SK-N-SH (cell line): ENCODE data around the gene PTPN22. TPM values are rescaled to one million over a fixed set of nuclear protein-coding genes. Genes with fewer than 3 reads are reported as not detected.

Experiments
- CTCF ChIA-PET: fragments of 300-600, 350-600 bp; formaldehyde crosslinking; extraction: SDS; loops from one replicate; lab custom pipeline; 2021; lab: Yijun Ruan, JAX
- POLR2A ChIA-PET: fragments of 350-600 bp; sonication (Branson Sonifier 250); formaldehyde crosslinking; extraction: SDS; loops from one replicate; lab custom pipeline; 2020; ENCODE audit warnings: antibody characterized with exemption, inconsistent platforms; lab: Yijun Ruan, JAX
- DNase-seq: peaks from one replicate; pipeline ENCODE4 v3.0.0; 2012
- H2AFZ ChIP-seq: fragments of 200-600 bp; sonication (generic); 2 replicates; pipeline ENCODE4 v1.8.1; 2016; ENCODE audit warnings: antibody characterized with exemption, mild to moderate bottlenecking, low read depth
- H3F3A ChIP-seq: fragments of 200-600 bp; sonication (generic); replicated peaks from 2 replicates; pipeline ENCODE3; 2016; ENCODE audit warnings: antibody characterized with exemption, mild to moderate bottlenecking; ENCODE audit not compliant: insufficient read depth
- H3K27ac ChIP-seq, 2 experiments: fragments of 200-500 bp in 1 of 2; fragments of 200-600 bp in 1 of 2; sonication (Bioruptor generic) in 1 of 2; sonication (generic), shearing (Covaris generic) in 1 of 2; 2 replicates each; pipeline versions ENCODE4 v1.5.1 to v1.6.1; 2014 to 2016; ENCODE audit warnings: low read depth in 2 of 2, inconsistent platforms in 1 of 2, low read length in 1 of 2, mild to moderate bottlenecking in 1 of 2, mixed read lengths in 1 of 2
- H3K27me3 ChIP-seq: fragments of 200-600 bp; sonication (generic), shearing (Covaris generic); 2 replicates; pipeline ENCODE4 v1.6.1; 2016; ENCODE audit warnings: mixed run types; ENCODE audit not compliant: insufficient read depth
- H3K36me3 ChIP-seq, 2 experiments: fragments of 200-500 bp in 1 of 2; fragments of 200-600 bp in 1 of 2; sonication (Bioruptor generic) in 1 of 2; sonication (generic) in 1 of 2; replicated peaks in 1 of 2; 2 replicates each; pipeline versions ENCODE3 to v1.5.1; 2014 to 2016; ENCODE audit warnings: low read length in 1 of 2, mild to moderate bottlenecking in 1 of 2; ENCODE audit not compliant: insufficient read depth in 2 of 2, control insufficient read depth in 1 of 2
- H3K4me1 ChIP-seq, 2 experiments: fragments of 200-500 bp in 1 of 2; fragments of 200-600 bp in 1 of 2; sonication (Bioruptor generic) in 1 of 2; sonication (generic), shearing (Covaris generic) in 1 of 2; 2 replicates each; pipeline versions ENCODE4 v1.5.1 to v1.6.1; 2014 to 2016; ENCODE audit warnings: low read depth in 1 of 2, low read length in 1 of 2, mixed run types in 1 of 2; ENCODE audit not compliant: insufficient read depth in 2 of 2, control insufficient read depth in 1 of 2
- H3K4me2 ChIP-seq: fragments of 200-600 bp; sonication (generic), shearing (Covaris generic); 2 replicates; pipeline ENCODE4 v1.6.1; 2017; ENCODE audit warnings: mixed run types
- H3K4me3 ChIP-seq, 2 experiments: fragments of 200-500 bp in 1 of 2; fragments of 200-600 bp in 1 of 2; sonication (Bioruptor generic) in 1 of 2; sonication (generic), shearing (Covaris generic) in 1 of 2; 2 replicates each; pipeline versions ENCODE4 v1.5.1 to v1.8.1; 2014 to 2016; ENCODE audit warnings: low read depth in 2 of 2, inconsistent platforms in 1 of 2, low read length in 1 of 2, mild to moderate bottlenecking in 1 of 2, mixed read lengths in 1 of 2, moderate library complexity in 1 of 2
- H3K79me2 ChIP-seq: fragments of 200-600 bp; sonication (generic); 2 replicates; pipeline ENCODE4 v1.8.1; 2017; ENCODE audit warnings: mild to moderate bottlenecking; ENCODE audit not compliant: insufficient read depth
- H3K9ac ChIP-seq: fragments of 200-600 bp; sonication (generic); 2 replicates; pipeline ENCODE4 v1.6.1; 2017; ENCODE audit warnings: mixed run types
- H3K9me2 ChIP-seq: fragments of 200-600 bp; sonication (generic); 2 replicates; pipeline ENCODE4 v1.6.1; 2017; ENCODE audit warnings: mixed run types
- H3K9me3 ChIP-seq: fragments of 200-600 bp; sonication (generic); 2 replicates; pipeline ENCODE4 v1.6.1; 2017; ENCODE audit warnings: mixed run types, mild to moderate bottlenecking, moderate library complexity
- H4K20me1 ChIP-seq: fragments of 200-600 bp; sonication (generic); 2 replicates; pipeline ENCODE4 v1.6.1; 2017; ENCODE audit warnings: mild to moderate bottlenecking, mixed run types; ENCODE audit not compliant: insufficient read depth
- ELF1 ChIP-seq: IDR thresholded peaks from 2 replicates; pipeline ENCODE4 v1.4.0; 2012
- EZH2phosphoT487 ChIP-seq: fragments of 200-600 bp; sonication (generic); IDR thresholded peaks from 2 replicates; pipeline ENCODE4 v1.6.1; 2017; ENCODE audit warnings: low read depth, mixed run types, mild to moderate bottlenecking, antibody characterized with exemption, moderate library complexity, borderline replicate concordance
- FOXJ3 ChIP-seq: sonication (generic); formaldehyde crosslinking; IDR thresholded peaks from 2 replicates; pipeline ENCODE4 v1.5.1; 2020; ENCODE audit warnings: mild to moderate bottlenecking, missing genetic modification reagents
- GABPA ChIP-seq: IDR thresholded peaks from 2 replicates; pipeline ENCODE4 v1.4.0; 2012; ENCODE audit warnings: low read depth, mild to moderate bottlenecking
- GATA2 ChIP-seq: sonication (generic); formaldehyde crosslinking; IDR thresholded peaks from 2 replicates; pipeline ENCODE4 v1.5.0; 2020; ENCODE audit warnings: mild to moderate bottlenecking, missing genetic modification reagents
- JUND ChIP-seq: IDR thresholded peaks from 2 replicates; pipeline ENCODE4 v1.4.0; 2012
- MEF2A ChIP-seq: IDR thresholded peaks from 2 replicates; pipeline ENCODE4 v1.4.0; 2012; ENCODE audit warnings: low read depth, borderline replicate concordance
- PBX3 ChIP-seq: IDR thresholded peaks from 2 replicates; pipeline ENCODE4; 2012
- POLR2AphosphoS5 ChIP-seq: IDR thresholded peaks from 2 replicates; pipeline ENCODE4 v1.6.1; 2012; ENCODE audit warnings: low read depth, low read length
- RAD21 ChIP-seq: IDR thresholded peaks from 2 replicates; pipeline ENCODE4 v1.6.1; 2012; ENCODE audit warnings: mild to moderate bottlenecking, low read length
- RCOR1 ChIP-seq: fragments of 150-350 bp; IDR thresholded peaks from 2 replicates; pipeline ENCODE4 v1.6.1; 2017; ENCODE audit warnings: antibody characterized with exemption, low read length
- RFX5 ChIP-seq: IDR thresholded peaks from 2 replicates; pipeline ENCODE4 v1.6.1; 2012; ENCODE audit warnings: mild to moderate bottlenecking, improper control_type of control experiment, low read length
- TAF1 ChIP-seq: IDR thresholded peaks from 2 replicates; pipeline ENCODE4 v1.6.1; 2012; ENCODE audit warnings: low read depth, mild to moderate bottlenecking, low read length, moderate library complexity, borderline replicate concordance
- TCF12 ChIP-seq: IDR thresholded peaks from 2 replicates; pipeline ENCODE4 v1.4.0; 2012
- TEAD4 ChIP-seq: IDR thresholded peaks from 2 replicates; pipeline ENCODE4 v1.4.0; 2012; ENCODE audit warnings: mild to moderate bottlenecking, borderline replicate concordance; ENCODE audit not compliant: insufficient read depth
- WGBS: methylation state at CpG from one replicate; pipeline ENCODE4 v1.1.6; 2017; ENCODE audit warnings: low lambda C conversion rate; 5-methylcytosine and 5-hydroxymethylcytosine counted together
- polyA plus RNA-seq, 3 experiments: library from polyadenylated mRNA; depleted of rRNA; stranded (reverse); fragments of >200 nt; gene quantifications; 2 replicates each; pipeline ENCODE4 v1.2.3, GENCODE V29; 2012
- TF ChIP-seq, protein P1 (sequence below): fragments of 200-600 bp; sonication (generic); IDR thresholded peaks from 2 replicates; pipeline ENCODE4 v1.6.1; 2017; ENCODE audit warnings: antibody characterized with exemption, mild to moderate bottlenecking, moderate library complexity
- TF ChIP-seq, protein P2 (sequence below): IDR thresholded peaks from 2 replicates; pipeline ENCODE4 v1.4.0; 2012; ENCODE audit warnings: low read depth

The PTPN22 gene
- polyA plus RNA-seq, 1 of the 3 experiments (the other 2 are of a cell fraction) = 0.12 TPM

- peaks cover 89% of the 10 kb centered on the region for H3K79me2 ChIP-seq
- H3F3A ChIP-seq = no peaks in the 10 kb centered on the region
- no peak overlapping the region for H3K4me2 ChIP-seq
These were observed 91.0 kb downstream of the PTPN22 start for GRCh38 chr1:113780374-113781146.

GRCh38 chr1:113779542-113779941, 92.0 kb downstream of the PTPN22 start:
- Histone ChIP-seq H3K4me2 (no peak overlapping the region), H3K9me2 (no peaks in the 10 kb centered on the region), H3K79me2 (peaks cover 81% of the 10 kb centered on the region), H3K36me3 (peaks cover 15% of the 10 kb centered on the region in 2 experiments), H3K9ac (no peak overlapping the region), H3K4me3 (no peak overlapping the region), H3K27ac (no peak overlapping the region), H2AFZ (no peak overlapping the region), H3F3A (no peaks in the 10 kb centered on the region), H3K9me3 (no peaks in the 10 kb centered on the region), H3K4me1 (peaks cover 16 to 31% of the 10 kb centered on the region in 2 experiments; a peak in 3 of 4 replicates), H3K27me3 (no peaks in the 10 kb centered on the region), H4K20me1 (peaks cover 13% of the 10 kb centered on the region; the same call in 1 of the 2 replicates)
- ChIA-PET POLR2A (no interaction called here), CTCF (no interaction called here)
- DNase-seq = no peak
- 92% methylated on average over 6 of the region's 6 CpGs for WGBS
- no peak for TF ChIP-seq POLR2AphosphoS5
- TF ChIP-seq RAD21 = no peak

More at GRCh38 chr1:113780374-113781146, 91.0 kb downstream of the PTPN22 start:
- Histone ChIP-seq H2AFZ (no peak overlapping the region), H3K4me3 (no peak overlapping the region), H3K36me3 (peaks cover 11 to 17% of the 10 kb centered on the region in 2 experiments), H3K4me1 (peaks cover 17 to 31% of the 10 kb centered on the region in 2 experiments; a peak in 3 of 4 replicates), H4K20me1 (peaks cover 14% of the 10 kb centered on the region; the same call in 1 of the 2 replicates), H3K9me2 (no peaks in the 10 kb centered on the region), H3K9ac (no peak overlapping the region), H3K9me3 (no peaks in the 10 kb centered on the region), H3K27me3 (no peaks in the 10 kb centered on the region), H3K27ac (no peak overlapping the region)
- WGBS = 88% methylated on average over 5 of the region's 5 CpGs
- DNase-seq = no peak
- ChIA-PET CTCF (interaction anchor here (0.7 kb wide), 1 partner anchor 8 kb away, joined by 4 read pairs; no protein-coding TSS in a partner anchor), POLR2A (no interaction called here)
- TF ChIP-seq EZH2phosphoT487 (no peak), TAF1 (no peak), GATA2 (CRISPR knock-in tag) (no peak), JUND (no peak), MEF2A (no peak), TEAD4 (no peak), ELF1 (no peak), RCOR1 (no peak), TCF12 (no peak)

- H3K4me2 ChIP-seq = no peak overlapping the region
- ChIA-PET POLR2A (no interaction called here), CTCF (no interaction called here)
- H3K9me2 ChIP-seq = no peaks in the 10 kb centered on the region
- H4K20me1 ChIP-seq = 0 out of 2 replicates have a peak, but pooled peaks cover 11% of the 10 kb centered on the region
- WGBS = 82% methylated on average over 4 of the region's 4 CpGs
- peaks cover 18 to 20% of the 10 kb centered on the region in 2 experiments for H3K36me3 ChIP-seq
- no peak overlapping the region for H3K4me3 ChIP-seq
- no peak for TF ChIP-seq GABPA
- TF ChIP-seq, protein P1, sequence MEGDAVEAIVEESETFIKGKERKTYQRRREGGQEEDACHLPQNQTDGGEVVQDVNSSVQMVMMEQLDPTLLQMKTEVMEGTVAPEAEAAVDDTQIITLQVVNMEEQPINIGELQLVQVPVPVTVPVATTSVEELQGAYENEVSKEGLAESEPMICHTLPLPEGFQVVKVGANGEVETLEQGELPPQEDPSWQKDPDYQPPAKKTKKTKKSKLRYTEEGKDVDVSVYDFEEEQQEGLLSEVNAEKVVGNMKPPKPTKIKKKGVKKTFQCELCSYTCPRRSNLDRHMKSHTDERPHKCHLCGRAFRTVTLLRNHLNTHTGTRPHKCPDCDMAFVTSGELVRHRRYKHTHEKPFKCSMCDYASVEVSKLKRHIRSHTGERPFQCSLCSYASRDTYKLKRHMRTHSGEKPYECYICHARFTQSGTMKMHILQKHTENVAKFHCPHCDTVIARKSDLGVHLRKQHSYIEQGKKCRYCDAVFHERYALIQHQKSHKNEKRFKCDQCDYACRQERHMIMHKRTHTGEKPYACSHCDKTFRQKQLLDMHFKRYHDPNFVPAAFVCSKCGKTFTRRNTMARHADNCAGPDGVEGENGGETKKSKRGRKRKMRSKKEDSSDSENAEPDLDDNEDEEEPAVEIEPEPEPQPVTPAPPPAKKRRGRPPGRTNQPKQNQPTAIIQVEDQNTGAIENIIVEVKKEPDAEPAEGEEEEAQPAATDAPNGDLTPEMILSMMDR = no peak
- no peak for TF ChIP-seq RFX5
- no peak for TF ChIP-seq EZH2phosphoT487
- TF ChIP-seq, protein P2, sequence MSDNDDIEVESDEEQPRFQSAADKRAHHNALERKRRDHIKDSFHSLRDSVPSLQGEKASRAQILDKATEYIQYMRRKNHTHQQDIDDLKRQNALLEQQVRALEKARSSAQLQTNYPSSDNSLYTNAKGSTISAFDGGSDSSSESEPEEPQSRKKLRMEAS = no peak
- no peak for TF ChIP-seq FOXJ3
- no peak for TF ChIP-seq TCF12
- TF ChIP-seq PBX3 = no peak
- no peak for TF ChIP-seq ELF1
- TF ChIP-seq JUND = no peak
- no peak overlapping the region for H3K9ac ChIP-seq
- no peaks in the 10 kb centered on the region for H3F3A ChIP-seq
- H3K9me3 ChIP-seq = no peaks in the 10 kb centered on the region
- H3K4me1 ChIP-seq = peaks cover 6 to 14% of the 10 kb centered on the region in 2 experiments; a peak in 3 of 4 replicates
- no peak overlapping the region for H3K27ac ChIP-seq
- DNase-seq = no peak
- no peak overlapping the region for H2AFZ ChIP-seq
- H3K79me2 ChIP-seq = peaks cover 64% of the 10 kb centered on the region
- no peaks in the 10 kb centered on the region for H3K27me3 ChIP-seq
These were observed 94.0 kb downstream of the PTPN22 start for GRCh38 chr1:113777561-113777960.
